ENCODE results near the gene SELPLG.
"Not testable (repeated sequence)": the region's sequence is repeated elsewhere in the genome, so short reads cannot be mapped to it uniquely, and the experiment has no call there.

The SELPLG gene

GRCh38 chr12:108638141-108638827 lies 4.6 kb upstream of the SELPLG start:
- H3K4me1 ChIP-seq (ENCODE audit: control insufficient read depth, insufficient read depth, low read length, poor library complexity, severe bottlenecking): peaks cover 42% of the 10 kb centered on the region

DNA sequence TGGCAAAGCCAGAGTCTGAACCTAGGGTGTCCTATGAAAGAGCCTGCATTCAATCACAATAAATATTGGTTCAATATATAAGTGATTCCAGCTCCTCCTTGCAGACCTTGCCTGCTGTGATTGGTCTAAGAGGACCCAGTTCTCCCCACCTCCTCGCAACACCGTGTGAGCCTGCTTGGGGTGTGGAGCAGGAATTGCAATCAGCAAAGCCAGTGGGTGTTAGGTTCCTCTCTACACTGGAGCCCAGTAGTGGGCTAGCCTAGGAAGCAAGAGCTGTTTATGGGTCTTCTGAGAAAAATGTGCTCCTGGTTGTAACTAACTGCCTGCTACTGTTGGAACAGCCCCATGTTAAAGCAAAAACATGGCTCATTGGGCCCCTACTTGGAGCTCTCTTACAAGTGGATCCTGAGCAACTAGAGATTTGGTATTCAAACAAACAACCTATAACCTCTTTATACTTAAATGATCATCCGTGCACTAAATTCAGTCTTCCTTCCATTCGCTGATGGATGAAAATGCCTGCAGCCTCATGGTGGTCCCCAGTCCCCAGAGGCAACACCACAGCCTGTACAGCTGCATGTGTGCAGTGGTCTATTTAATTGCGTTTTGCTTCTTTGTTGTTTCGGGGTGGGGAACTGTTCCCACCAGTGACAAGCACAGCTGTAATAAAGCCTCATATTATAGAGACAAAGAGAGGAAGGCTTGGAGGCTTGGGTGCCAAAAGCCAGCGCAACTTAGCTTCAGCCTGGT lies 3.7 kb upstream of the SELPLG start:
- H3K36me3 ChIP-seq (ENCODE audit: control insufficient read depth, insufficient read depth, low read length): peaks cover 10% of the 10 kb centered on the region
- H3K9me3 ChIP-seq (ENCODE audit: control insufficient read depth, low read length): no peaks in the 10 kb centered on the region
- peaks cover 37% of the 10 kb centered on the region for H3K4me1 ChIP-seq (ENCODE audit: control insufficient read depth, insufficient read depth, low read length, poor library complexity, severe bottlenecking)
- no peak overlapping the region for H3K4me3 ChIP-seq (ENCODE audit: extremely low read depth, insufficient read depth, low read length, poor library complexity, severe bottlenecking)
- peak overlapping the region; percentile 89 for H3K27ac ChIP-seq (ENCODE audit: low read depth, low read length, severe bottlenecking)
- 86 to 88% methylated on average over 4 to 6 of the region's 7 CpGs for WGBS, 2 experiments (ENCODE audit: insufficient coverage in 2 of 2)

More at GRCh38 chr12:108638141-108638827, 4.6 kb upstream of the SELPLG start:
- no peaks in the 10 kb centered on the region for H3K9me3 ChIP-seq (ENCODE audit: control insufficient read depth, low read length)
- H3K27ac ChIP-seq (ENCODE audit: low read depth, low read length, severe bottlenecking): peak overlapping the region; percentile 89
- no peak overlapping the region for H3K4me3 ChIP-seq (ENCODE audit: extremely low read depth, insufficient read depth, low read length, poor library complexity, severe bottlenecking)
- 33 to 38% methylated on average over 14 to 17 of the region's 18 CpGs for WGBS, 2 experiments (ENCODE audit: insufficient coverage in 2 of 2)
- H3K36me3 ChIP-seq (ENCODE audit: control insufficient read depth, insufficient read depth, low read length): peaks cover 15% of the 10 kb centered on the region

DNA sequence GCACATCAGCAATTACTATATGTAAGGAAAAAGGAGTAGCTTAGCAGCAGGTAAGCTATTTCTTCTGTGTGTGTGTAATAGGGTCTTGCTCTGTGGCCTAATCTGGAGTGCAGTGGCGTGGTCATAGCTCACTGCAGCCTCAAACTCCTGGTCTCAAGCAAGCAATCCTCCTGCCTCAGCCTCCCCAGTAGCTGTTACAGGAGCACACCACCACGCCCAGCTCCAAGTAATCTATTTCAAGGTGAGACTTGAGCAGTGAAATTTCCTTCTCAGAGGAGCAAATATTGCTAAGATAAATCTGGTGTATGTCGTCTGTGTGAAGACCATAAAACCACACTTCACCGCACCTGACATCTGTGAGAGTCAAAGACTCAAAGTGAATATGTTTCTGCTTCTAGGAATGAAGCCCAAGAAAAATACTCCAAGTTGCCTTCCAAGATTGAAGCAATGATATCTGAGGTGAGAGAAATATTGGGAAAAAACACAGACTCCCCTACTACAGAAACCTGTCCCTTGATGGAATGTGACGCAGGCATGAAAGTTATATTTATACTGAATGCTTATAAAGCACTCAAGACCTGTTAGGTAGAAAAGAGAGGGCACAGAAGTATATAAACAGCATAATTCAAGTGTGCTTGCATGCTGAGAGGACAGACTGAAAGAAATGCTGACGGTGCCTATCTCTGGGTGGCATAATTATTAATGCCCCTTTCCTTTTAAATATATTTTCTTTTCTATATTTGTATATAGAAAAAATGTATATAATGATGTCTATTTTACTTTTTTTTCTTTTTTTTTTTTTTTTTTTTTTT lies 2.5 kb upstream of the SELPLG start:
- no peak overlapping the region for H3K4me3 ChIP-seq (ENCODE audit: extremely low read depth, insufficient read depth, low read length, poor library complexity, severe bottlenecking)
- no peaks in the 10 kb centered on the region for H3K36me3 ChIP-seq (ENCODE audit: control insufficient read depth, insufficient read depth, low read length)
- H3K9me3 ChIP-seq (ENCODE audit: control insufficient read depth, low read length): no peaks in the 10 kb centered on the region
- peaks cover 42% of the 10 kb centered on the region for H3K4me1 ChIP-seq (ENCODE audit: control insufficient read depth, insufficient read depth, low read length, poor library complexity, severe bottlenecking)
- no peak overlapping the region for H3K27ac ChIP-seq (ENCODE audit: low read depth, low read length, severe bottlenecking)
- 90% methylated on average over 2 of the region's 6 CpGs for WGBS, 2 experiments (ENCODE audit: insufficient coverage in 2 of 2)

DNA sequence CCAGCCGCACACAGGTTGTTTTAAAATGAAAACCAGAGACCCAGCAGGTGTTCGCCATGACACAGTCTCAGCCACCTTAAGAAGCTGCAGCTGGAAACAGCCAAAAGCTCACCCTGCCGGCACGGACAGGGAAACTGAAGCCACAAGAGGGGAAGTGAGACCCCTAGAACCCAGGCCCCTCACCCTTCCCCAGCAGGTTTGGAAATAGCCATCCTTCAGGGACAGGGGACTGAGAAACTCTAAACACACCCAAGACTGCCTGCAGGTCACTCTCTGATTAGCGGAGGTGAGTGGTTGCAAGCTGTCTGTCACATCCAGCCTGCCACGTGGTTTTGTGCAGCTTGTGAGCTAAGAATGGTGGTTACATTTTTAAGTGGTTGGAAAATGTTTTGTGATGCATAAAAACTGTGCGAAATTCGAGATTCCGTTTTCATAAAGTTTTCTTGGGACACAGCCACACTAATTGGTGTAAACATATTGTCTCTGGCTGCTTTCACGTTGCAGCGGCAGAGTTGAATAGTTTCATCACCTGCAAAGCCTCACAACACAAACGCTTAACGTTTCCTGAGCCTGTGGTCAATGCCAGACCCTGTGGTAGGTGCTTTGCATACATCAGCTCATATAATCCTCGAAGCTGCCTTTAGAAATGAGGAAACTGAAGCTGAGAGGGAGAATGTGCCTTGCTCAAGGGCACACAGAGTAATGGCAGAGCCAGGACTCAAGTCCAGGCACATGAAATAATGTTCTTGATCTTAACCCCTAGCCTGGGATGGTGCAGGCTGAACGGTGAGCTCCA lies 1.7 kb upstream of the SELPLG start:
- H3K4me3 ChIP-seq (ENCODE audit: extremely low read depth, insufficient read depth, low read length, poor library complexity, severe bottlenecking): no peak overlapping the region
- peaks cover 49% of the 10 kb centered on the region for H3K4me1 ChIP-seq (ENCODE audit: control insufficient read depth, insufficient read depth, low read length, poor library complexity, severe bottlenecking)
- H3K36me3 ChIP-seq (ENCODE audit: control insufficient read depth, insufficient read depth, low read length): no peaks in the 10 kb centered on the region
- no peak overlapping the region for H3K27ac ChIP-seq (ENCODE audit: low read depth, low read length, severe bottlenecking)
- H3K9me3 ChIP-seq (ENCODE audit: control insufficient read depth, low read length): no peaks in the 10 kb centered on the region
- 60 to 63% methylated on average over 11 to 13 of the region's 15 CpGs for WGBS, 2 experiments (ENCODE audit: insufficient coverage in 2 of 2)

DNA sequence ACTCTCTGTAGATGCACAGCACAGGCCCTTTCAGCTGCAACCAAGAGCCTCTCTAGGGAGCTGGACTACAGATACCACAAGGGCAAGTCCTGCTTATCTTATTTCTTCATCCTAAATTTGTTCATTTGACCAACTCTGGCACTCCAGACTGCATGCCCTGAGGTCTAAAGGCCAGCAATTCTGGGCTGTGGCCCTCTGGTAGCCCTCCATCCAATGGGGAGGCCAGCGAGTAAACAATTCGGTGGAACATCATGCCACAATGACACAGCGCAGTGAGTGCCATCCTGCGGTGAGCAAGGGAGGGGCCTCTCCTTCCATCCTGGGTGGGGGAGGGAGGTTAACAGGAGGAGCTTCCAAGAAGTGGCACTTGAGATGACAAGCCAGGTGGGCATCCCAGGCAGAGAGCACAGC lies 652 bp upstream of the SELPLG start:
- no peaks in the 10 kb centered on the region for H3K36me3 ChIP-seq (ENCODE audit: control insufficient read depth, insufficient read depth, low read length)
- H3K4me1 ChIP-seq (ENCODE audit: control insufficient read depth, insufficient read depth, low read length, poor library complexity, severe bottlenecking): peaks cover 54% of the 10 kb centered on the region
- H3K4me3 ChIP-seq (ENCODE audit: extremely low read depth, insufficient read depth, low read length, poor library complexity, severe bottlenecking): no peak overlapping the region
- H3K9me3 ChIP-seq (ENCODE audit: control insufficient read depth, low read length): no peaks in the 10 kb centered on the region
- 76 to 78% methylated on average over 4 of the region's 4 CpGs for WGBS, 2 experiments (ENCODE audit: insufficient coverage in 2 of 2)
- H3K27ac ChIP-seq (ENCODE audit: low read depth, low read length, severe bottlenecking): no peak overlapping the region

GRCh38 chr12:108633081-108633533 lies 587 bp downstream of the SELPLG start:
- 95 to 96% methylated on average over 7 of the region's 7 CpGs for WGBS, 2 experiments (ENCODE audit: insufficient coverage in 2 of 2)
- Histone ChIP-seq H3K27ac (ENCODE audit: low read depth, low read length, severe bottlenecking) (no peak overlapping the region), H3K4me1 (ENCODE audit: control insufficient read depth, insufficient read depth, low read length, poor library complexity, severe bottlenecking) (peaks cover 52% of the 10 kb centered on the region), H3K9me3 (ENCODE audit: control insufficient read depth, low read length) (no peaks in the 10 kb centered on the region), H3K36me3 (ENCODE audit: control insufficient read depth, insufficient read depth, low read length) (no peaks in the 10 kb centered on the region), H3K4me3 (ENCODE audit: extremely low read depth, insufficient read depth, low read length, poor library complexity, severe bottlenecking) (no peak overlapping the region)

DNA sequence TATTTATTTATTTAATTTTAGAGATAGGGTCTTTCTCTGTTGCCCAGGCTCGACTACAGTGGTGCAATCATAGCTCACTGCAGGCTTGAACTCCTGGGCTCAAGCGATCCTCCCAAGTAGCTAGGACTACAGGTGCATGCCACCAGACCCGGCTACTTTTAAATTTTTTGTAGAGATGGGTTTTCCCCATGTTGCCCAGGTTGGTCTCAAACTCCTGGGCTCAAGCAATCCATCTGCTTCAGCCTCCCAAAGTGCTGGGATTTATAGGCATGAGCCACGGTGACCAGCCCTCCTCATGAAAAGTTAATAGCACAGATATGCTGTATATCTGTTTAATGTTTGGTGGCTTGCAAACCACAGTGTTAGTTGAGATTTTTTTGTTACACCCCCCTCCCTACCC lies 2.4 kb downstream of the SELPLG start:
- H3K27ac ChIP-seq (ENCODE audit: low read depth, low read length, severe bottlenecking); H3K9me3 ChIP-seq (ENCODE audit: control insufficient read depth, low read length); H3K36me3 ChIP-seq (ENCODE audit: control insufficient read depth, insufficient read depth, low read length); H3K4me3 ChIP-seq (ENCODE audit: extremely low read depth, insufficient read depth, low read length, poor library complexity, severe bottlenecking): not testable (repeated sequence)
- 97 to 100% methylated on average over 2 to 3 of the region's 4 CpGs for WGBS, 2 experiments (ENCODE audit: insufficient coverage in 2 of 2)
- peaks cover 44% of the 10 kb centered on the region for H3K4me1 ChIP-seq (ENCODE audit: control insufficient read depth, insufficient read depth, low read length, poor library complexity, severe bottlenecking)

DNA sequence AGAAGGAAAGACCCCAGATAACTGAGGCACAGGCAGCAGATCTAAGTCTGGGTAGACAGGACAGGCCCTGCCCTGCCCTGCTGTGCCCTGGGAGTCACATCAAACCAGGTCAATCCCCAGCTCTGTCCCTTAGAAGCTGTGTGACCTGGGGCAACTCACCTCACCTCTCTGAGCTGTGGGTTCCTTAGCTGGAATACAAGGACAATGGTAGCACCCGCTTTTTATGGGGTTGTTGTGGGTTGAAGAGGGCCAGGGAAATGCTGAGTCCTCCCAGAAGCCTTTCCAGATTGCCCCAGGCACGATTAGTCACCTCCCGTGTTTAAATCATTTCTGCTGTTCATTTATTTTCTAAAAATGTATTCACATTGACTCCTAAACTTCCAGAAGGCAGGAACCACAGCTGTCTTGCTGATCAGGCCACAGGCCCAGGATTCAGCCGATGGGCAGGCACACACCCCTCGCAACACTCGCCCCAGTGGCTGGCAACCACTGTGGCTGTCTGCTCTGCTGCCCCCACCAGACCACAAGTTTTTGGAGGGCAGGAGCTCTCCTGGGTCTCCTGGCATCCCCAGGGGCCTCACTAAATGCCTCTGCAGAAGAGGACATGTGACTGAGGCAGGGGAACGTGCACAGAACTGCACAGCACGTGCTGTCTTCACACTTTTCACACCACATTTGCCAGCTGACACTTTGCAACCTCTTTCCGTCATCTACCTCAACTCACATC lies 3.0 kb downstream of the SELPLG start:
- no peak overlapping the region for H3K4me3 ChIP-seq (ENCODE audit: extremely low read depth, insufficient read depth, low read length, poor library complexity, severe bottlenecking)
- H3K36me3 ChIP-seq (ENCODE audit: control insufficient read depth, insufficient read depth, low read length): no peaks in the 10 kb centered on the region
- no peaks in the 10 kb centered on the region for H3K9me3 ChIP-seq (ENCODE audit: control insufficient read depth, low read length)
- H3K27ac ChIP-seq (ENCODE audit: low read depth, low read length, severe bottlenecking): peak overlapping the region; percentile 84
- peaks cover 44% of the 10 kb centered on the region for H3K4me1 ChIP-seq (ENCODE audit: control insufficient read depth, insufficient read depth, low read length, poor library complexity, severe bottlenecking)
- 92 to 93% methylated on average over 6 to 7 of the region's 9 CpGs for WGBS, 2 experiments (ENCODE audit: insufficient coverage in 2 of 2)

- 76 to 80% methylated on average over 15 to 16 of the region's 17 CpGs for WGBS, 2 experiments (ENCODE audit: insufficient coverage in 2 of 2)
- no peaks in the 10 kb centered on the region for H3K9me3 ChIP-seq (ENCODE audit: control insufficient read depth, low read length)
- no peak overlapping the region for H3K4me3 ChIP-seq (ENCODE audit: extremely low read depth, insufficient read depth, low read length, poor library complexity, severe bottlenecking)
- H3K27ac ChIP-seq (ENCODE audit: low read depth, low read length, severe bottlenecking): peak overlapping the region; percentile 84
- peaks cover 44% of the 10 kb centered on the region for H3K4me1 ChIP-seq (ENCODE audit: control insufficient read depth, insufficient read depth, low read length, poor library complexity, severe bottlenecking)
- no peaks in the 10 kb centered on the region for H3K36me3 ChIP-seq (ENCODE audit: control insufficient read depth, insufficient read depth, low read length)
Observed at GRCh38 chr12:108629824-108630476, 3.7 kb downstream of the SELPLG start.

Measured in mesodermal cell (in vitro differentiated cells).